Measurements from ENCODE around the gene ANKRD6.
"Not testable (repeated sequence)": the region's sequence is repeated elsewhere in the genome, so short reads cannot be mapped to it uniquely, and the experiment has no call there.

Gene ANKRD6

DNA sequence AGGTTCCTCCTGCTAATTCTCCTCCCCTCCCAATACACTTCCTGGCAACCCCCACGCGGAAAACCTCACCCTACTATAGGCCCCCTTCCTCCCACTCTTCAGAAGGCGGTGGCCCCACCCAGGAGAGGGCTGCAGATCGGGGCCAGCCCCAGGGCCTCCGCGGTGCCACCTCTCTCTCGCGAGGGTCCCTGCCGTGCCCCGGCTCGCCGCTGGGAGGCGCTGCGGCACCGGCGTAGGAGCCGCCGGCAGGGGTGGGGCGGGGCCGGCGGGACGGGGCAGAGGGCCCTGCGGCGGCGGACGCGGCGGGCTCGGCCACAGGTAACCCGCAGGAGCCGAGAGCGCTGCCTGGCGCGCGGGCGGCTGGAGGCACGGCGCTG, at the start of gene ANKRD6:
TSS of gene ANKRD6 (plus strand) at position 278 of the 377 bp plus-strand sequence. CDS start 133,825 bp downstream, outside the sequence.
- peak; percentile 72 for DNase-seq

DNA sequence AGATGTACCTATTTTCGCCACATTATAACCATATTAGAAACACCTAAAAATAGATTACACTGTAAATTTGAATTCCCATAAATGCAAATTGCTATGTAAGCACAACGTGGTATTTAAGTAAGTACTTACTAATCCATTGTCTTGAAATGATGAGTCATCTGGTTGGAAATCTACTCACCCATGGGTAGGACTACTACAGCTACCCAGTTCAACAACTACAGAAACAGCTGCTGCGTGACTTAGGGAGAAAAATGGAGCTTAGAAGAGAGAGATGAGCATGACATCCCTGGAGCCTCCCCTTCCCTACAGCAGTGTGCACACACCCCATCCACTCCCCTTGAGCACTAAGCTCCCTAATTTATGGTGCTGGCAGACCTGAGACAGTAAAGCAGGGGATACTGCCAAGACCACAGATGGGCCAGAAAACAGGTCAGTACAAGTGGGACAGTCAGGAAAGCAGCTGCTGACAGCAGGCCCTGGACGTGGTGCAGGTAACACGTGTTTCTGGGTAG, 47.7 kb upstream of the ANKRD6 start:
- DNase-seq, result no peak

- no peak for DNase-seq
Measured at GRCh38 chr6:89385846-89386245, 47.1 kb upstream of the ANKRD6 start.

DNA sequence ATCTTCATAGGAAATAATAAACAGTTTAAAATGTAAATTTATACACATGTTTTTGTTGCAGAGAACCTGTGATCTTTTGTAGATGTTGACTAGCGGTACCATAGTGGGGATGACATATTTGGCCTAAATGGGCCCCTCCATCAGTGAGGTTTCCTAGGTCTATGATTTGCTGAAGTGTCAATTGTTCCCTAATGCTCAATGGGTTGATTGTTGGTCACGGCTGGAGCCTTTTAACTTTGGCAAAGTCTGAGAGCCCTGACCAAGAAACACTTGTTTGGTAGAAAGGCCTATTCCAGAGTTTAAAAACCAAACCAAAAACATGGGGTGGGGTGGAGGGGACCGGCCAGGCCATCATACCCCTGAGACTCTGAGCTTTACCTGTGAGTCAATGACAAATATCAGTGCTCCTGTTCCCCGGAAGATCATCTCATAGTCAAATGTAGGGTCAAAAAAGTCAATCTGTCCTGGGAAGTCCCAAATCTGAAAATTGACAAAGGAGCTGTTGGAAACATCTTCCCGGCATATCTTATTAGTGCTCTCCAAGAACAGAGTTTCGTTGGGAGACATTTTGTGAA, 45.9 kb upstream of the ANKRD6 start:
- no peak for DNase-seq

DNA sequence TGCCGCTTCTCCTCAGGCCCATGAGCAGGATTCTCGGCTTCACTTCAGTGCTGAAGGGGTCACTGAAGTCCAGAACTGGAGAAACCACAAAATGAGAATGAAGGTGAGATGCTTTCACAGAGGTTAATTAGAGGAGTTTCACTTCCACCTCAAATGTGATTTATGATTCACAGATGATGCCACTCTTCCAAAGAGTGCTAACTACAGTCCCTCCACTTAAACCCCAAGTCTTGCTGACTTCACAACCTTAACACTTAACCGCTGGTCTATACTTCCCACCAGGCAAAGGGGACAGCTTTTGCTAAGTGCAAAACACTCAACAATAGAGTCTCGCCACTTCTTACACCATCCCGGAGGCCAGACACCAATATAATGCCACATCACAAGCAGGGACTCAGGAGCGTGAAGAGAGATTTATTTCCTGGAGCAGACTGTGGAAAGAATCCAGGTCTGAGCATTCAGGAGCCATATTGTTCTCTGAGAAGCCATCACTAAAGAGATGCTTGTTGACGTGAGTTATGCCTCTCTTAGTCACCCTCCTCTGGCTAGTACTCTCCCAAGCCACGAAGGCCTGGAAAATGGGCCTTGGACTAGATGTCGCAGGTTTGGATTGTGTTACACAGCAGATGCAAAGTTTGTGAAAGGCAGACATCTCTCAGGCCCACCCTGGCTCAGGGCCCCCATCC, 45.3 kb upstream of the ANKRD6 start:
- no peak for DNase-seq

- DNase-seq, result no peak
Measured at GRCh38 chr6:89388846-89389245, 44.1 kb upstream of the ANKRD6 start.

DNA sequence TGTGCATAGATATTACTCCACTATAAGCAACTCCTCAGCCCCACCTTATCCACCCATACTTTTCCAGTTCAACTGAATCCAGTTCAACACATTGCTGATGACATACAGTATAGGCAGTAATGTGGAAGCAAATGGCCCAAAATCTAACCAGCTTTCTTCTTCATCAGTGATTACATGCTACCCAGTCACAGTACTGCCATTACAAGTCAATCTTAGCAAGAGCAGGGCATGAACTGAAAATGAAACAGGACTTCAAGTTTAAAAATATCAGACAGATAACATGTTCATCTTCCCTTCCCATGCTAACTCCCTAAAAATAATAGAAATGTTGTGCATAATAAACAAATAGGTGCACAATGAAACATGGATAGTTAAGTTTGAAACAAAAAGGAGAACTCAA, 40.1 kb upstream of the ANKRD6 start:
- DNase-seq, result no peak

DNA sequence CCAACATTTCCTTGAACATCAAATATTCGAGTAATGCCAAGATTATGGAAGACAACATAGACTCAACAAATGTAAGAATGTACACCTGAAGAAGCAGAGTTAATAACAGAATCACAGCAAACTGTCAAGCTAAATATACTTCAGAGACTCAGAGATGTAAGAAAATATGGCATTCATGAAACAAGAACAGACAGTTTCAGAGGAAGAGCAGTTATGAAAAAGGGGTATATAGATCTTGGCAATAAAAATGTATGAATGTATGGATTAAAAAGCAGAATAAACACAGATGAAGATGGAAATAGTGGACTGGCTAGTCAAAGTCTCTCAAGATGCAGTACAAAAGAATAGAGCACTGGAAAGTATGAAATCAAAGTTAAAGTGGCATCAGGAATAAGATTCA, 39.3 kb upstream of the ANKRD6 start:
- no peak for DNase-seq

- not testable (repeated sequence) for DNase-seq
Measured at GRCh38 chr6:89397884-89398283, 35.1 kb upstream of the ANKRD6 start.

- no peak for DNase-seq
Measured at GRCh38 chr6:89398762-89399525, 34.0 kb upstream of the ANKRD6 start.

DNA sequence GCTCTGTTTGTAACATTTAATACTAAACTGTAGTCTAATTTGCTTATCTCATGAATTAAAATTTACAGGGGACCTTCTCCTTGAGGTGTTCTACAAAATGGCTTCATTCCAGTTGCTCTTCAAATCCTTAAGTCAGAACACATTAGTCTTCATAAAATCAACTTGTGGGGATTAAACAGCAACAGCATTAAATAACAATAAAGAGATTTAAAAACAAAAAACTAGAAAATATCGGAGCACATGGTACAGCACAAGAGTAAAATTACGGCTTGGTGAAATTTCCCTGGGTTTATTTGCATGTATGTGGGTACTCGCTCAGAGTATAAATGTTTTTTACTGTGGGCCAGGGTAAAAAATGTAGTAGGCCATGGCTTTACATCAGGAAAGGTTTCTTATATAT, 32.9 kb upstream of the ANKRD6 start:
- DNase-seq, result no peak

DNA sequence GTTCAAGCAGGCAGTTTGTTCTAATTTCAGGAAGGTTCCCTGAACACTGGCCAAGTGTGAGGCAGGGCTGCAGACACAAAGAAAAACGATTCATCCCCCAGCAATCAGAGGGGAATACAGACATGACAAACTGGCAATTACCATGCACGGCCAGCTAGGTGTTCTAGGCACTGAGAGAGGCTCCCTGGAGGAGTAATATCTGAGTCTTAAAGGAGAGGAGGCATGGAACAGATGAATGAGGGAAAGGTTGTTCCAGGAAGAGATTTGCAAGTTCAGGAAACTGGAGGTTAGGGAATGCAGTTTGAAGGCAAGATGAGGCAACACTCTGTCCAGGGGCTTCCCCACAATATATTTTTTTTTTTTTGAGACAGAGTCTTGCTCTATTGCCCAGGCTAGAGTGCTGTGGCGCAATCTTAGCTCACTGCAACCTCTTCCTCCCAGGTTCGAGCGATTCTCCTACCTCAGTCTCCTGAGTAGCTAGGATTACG, 32.0 kb upstream of the ANKRD6 start:
- no peak for DNase-seq

- no peak for DNase-seq
Measured at GRCh38 chr6:89402776-89403175, 30.2 kb upstream of the ANKRD6 start.

DNA sequence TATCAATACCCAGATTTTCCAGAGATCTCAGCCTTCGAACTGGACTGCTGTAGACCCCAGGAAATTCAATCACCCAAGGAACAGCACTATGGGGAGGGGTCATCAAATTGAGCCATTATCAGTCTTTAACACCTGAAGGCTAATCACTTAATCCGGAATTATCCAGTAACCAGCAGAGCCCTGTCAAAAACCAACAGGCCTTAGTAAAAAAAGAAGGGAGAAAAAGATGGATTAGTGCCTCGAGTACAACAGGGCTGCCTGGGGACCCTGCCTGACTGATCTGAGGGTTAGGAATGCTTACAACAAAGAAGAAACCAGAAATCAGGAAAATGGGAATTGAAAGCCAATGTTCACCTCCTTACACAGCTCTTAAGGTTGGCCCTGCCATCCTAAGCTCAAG, 28.4 kb upstream of the ANKRD6 start:
- DNase-seq, result no peak

GRCh38 chr6:89406141-89406540, 26.8 kb upstream of the ANKRD6 start:
- DNase-seq, result no peak

DNA sequence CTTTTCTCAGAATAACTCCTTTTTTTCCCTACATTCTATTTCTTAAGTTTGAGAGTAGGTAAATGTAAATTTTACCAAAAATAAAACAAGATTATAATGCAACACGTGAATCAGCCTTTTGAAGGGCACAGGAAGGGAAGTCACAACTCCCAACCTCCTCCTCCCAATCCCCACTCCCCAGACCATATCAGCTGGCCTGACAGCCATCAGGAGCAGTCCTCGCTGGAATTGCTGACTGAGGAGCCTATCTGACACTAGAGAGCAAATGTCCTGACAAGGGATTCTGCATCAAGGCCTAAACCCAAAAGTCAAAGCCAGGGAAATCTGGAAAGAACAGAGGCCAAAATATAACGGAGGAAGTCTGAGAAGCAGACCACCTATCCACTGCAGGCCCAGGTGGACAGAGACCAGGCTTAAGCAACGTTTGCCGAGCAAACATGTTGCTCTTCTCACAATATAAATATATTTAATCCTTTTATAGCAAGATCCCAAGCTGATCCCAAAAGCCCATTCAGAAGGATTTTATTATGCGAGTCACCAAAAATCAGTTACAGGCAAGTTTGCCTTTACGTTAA, 23.4 kb upstream of the ANKRD6 start:
- DNase-seq, result no peak

DNA sequence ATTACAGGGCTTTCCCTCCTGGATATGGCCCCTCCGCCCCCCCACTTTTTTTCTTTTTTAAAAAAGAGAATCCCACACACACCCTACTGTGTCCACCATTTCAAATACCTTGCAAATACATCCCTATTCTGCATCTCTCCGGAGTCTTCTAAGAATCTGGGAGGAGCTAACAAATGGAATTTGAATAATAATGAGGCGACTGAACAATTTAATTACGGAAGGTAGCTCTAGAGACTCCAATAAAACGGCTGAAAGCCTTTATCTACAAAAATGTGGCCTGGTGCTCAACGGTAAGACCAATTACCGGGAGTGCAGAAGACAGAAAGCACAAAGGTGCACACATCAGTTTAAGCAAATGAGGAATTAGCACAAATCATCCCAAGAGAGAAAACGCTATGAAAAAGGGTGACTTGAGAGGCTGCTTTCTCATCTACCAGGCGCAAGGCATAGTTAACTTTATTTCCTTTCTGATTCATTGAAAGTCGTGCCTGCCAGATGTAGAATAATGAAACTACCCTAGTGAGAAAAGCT, 22.7 kb upstream of the ANKRD6 start:
- no peak for DNase-seq

DNA sequence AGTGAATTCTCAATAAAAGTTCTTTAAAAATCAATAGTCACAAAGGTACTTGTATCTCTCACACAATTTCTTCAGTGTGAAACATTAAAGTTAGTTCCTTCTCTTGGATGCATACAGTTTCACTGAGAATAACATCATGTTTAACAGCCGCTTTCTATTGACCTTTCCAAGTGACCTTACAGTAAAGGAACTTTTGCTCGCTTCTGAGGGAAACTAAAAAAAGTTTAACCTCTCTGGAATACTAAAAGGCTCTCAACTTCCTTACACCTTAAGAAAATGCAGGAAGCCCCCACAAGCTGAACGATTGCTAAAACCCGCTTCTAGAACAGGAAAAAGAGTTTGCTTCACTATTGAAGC, 22.2 kb upstream of the ANKRD6 start:
- DNase-seq, result no peak

GRCh38 chr6:89411145-89412070, 21.5 kb upstream of the ANKRD6 start:
- DNase-seq, result no peak

DNA sequence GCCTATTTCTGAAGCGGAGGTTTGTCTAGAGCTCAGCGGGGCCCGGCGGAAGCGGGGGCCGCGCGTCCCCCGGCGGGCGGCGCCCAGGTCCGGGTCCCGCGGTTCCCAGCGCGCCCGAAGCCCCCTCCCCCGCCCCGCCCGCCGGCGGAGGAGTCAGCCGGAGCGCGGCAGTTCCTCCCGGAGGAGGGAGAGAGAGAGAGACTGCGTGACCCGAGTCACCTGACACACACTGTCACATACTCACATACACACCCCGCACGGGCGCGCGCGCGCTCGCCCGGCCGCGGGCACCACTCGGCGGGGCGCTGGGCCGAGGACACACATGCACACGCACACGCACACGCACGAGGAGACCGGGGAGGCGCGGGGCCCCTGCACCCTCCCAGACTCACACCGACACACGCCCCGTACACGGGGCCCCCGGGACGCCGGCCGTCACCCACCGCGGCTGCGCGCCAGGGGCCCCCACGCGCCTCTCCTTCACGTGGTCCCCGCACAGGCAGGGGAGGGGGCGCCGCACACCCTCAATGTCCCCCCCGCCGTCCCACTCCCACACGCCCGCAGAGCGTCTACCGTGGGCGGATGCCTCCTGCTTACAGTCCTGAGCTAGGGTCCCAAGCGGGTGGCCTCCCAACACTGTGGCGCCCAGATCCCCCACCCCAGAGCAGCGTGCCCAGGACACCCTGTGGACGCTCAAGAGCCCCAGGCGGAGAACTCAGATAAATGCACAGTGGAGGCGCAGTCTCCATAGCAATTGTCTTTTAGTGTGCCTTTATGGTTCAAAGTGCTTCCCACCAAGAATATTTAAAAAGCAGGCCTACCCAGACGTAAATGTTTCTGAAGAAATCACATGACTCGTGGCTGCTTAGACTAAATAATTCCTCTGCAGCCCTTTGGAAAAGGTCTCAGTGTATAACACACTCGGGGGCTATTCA, 20.6 kb upstream of the ANKRD6 start, which contains the start of gene RRAGD:
TSS of gene RRAGD (minus strand) at position 203 of the 935 bp plus-strand sequence. CDS start 280 bp downstream, outside the sequence.
- DNase-seq, result peak; percentile 51

DNA sequence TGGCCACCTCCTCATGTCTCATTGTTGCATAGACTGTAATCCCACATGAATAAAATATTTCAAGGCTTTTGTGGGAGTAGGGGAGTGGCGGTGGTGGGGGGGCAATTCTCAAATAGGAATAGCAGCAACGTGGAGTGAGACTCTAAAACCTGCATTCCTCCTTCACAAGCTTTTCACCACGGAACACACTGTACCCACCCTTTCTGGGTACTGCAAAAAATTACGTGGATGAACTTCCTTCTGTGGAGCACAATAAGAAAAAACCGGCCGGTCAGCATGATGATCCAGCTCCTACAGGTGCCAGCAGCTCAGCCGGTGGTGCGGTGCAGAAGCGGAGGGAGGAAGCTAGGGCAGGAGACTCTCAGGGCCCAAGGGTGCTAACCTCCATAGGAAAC, 19.9 kb upstream of the ANKRD6 start:
- no peak for DNase-seq

Data from activated effector memory CD4-positive, alpha-beta T cell treated with Interleukin-2 at 50 U/mL for 16 hours (primary cell).